ENCODE results near the gene BMP7. TPM values are rescaled to one million over a fixed set of nuclear protein-coding genes. Genes with fewer than 3 reads are reported as not detected.

Gene BMP7
- total RNA-seq, 2 experiments from 2014 or later, result not detected

GRCh38 chr20:57175397-57176010, 90.9 kb downstream of the BMP7 start:
- H3K4me1 Mint-ChIP-seq (ENCODE audit: low read depth), result no peaks in the 10 kb centered on the region
- Histone ChIP-seq H3K4me1 (ENCODE audit: insufficient read depth, low read length) (no peaks in the 10 kb centered on the region), H3K9me3 (ENCODE audit: control insufficient read depth in 1 of 2, insufficient read depth in 1 of 2, low read length in 2 of 2) (peaks cover 0 to 23% of the 10 kb centered on the region in 2 experiments), H3K4me3 (ENCODE audit: low read length) (no peak overlapping the region), H3K27ac (ENCODE audit: low read depth in 1 of 2, low read length in 2 of 2) (no peak overlapping the region), H3K27me3 (ENCODE audit: control insufficient read depth in 1 of 2, insufficient read depth in 2 of 2, low read length in 2 of 2) (peaks cover 2 to 5% of the 10 kb centered on the region in 2 experiments), H3K36me3 (ENCODE audit: insufficient read depth, low read length) (no peaks in the 10 kb centered on the region)
- intact Hi-C loops (cut with DNase I, micrococcal nuclease), result no loop called here
- DNase-seq (no peak), ATAC-seq (ENCODE audit: poor library complexity) (no peak)
- ChIA-PET POLR2A (no interaction called here), CTCF (no interaction called here)
- no peak overlapping the region for H3K27ac Mint-ChIP-seq
- H3K4me3 Mint-ChIP-seq, result no peak overlapping the region
- TF ChIP-seq CTCF (IDR thresholded peaks at IDR 0.05), result no peak
- H3K36me3 Mint-ChIP-seq (ENCODE audit: low read depth), result no peaks in the 10 kb centered on the region
- no peaks in the 10 kb centered on the region for H3K9me3 Mint-ChIP-seq
- peaks cover 43% of the 10 kb centered on the region for H3K27me3 Mint-ChIP-seq

GRCh38 chr20:57174737-57175136, 91.7 kb downstream of the BMP7 start:
- peaks cover 35% of the 10 kb centered on the region for H3K27me3 Mint-ChIP-seq

GRCh38 chr20:57173986-57174385, 92.5 kb downstream of the BMP7 start:
- POLR2A ChIA-PET, result no interaction called here
- Histone ChIP-seq H3K9me3 (ENCODE audit: control insufficient read depth in 1 of 2, insufficient read depth in 1 of 2, low read length in 2 of 2) (peaks cover 0 to 20% of the 10 kb centered on the region in 2 experiments), H3K4me3 (ENCODE audit: low read length) (no peak overlapping the region), H3K36me3 (ENCODE audit: insufficient read depth, low read length) (no peaks in the 10 kb centered on the region), H3K4me1 (ENCODE audit: insufficient read depth, low read length) (no peaks in the 10 kb centered on the region), H3K27ac (ENCODE audit: low read depth in 1 of 2, low read length in 2 of 2) (no peak overlapping the region), H3K27me3 (ENCODE audit: control insufficient read depth in 1 of 2, insufficient read depth in 2 of 2, low read length in 2 of 2) (peaks cover 1 to 2% of the 10 kb centered on the region in 2 experiments)
- ATAC-seq (ENCODE audit: poor library complexity), result no peak
- CTCF ChIA-PET, result no interaction called here
- no peaks in the 10 kb centered on the region for H3K9me3 Mint-ChIP-seq
- H3K27me3 Mint-ChIP-seq, result peaks cover 33% of the 10 kb centered on the region
- no peak for TF ChIP-seq CTCF (IDR thresholded peaks at IDR 0.05)
- intact Hi-C loops (cut with DNase I, micrococcal nuclease), result no loop called here
- no peaks in the 10 kb centered on the region for H3K4me1 Mint-ChIP-seq (ENCODE audit: low read depth)
- no peak for DNase-seq
- no peak overlapping the region for H3K4me3 Mint-ChIP-seq
- no peaks in the 10 kb centered on the region for H3K36me3 Mint-ChIP-seq (ENCODE audit: low read depth)
- no peak overlapping the region for H3K27ac Mint-ChIP-seq

More at GRCh38 chr20:57174737-57175136, 91.7 kb downstream of the BMP7 start:
- TF ChIP-seq CTCF (IDR thresholded peaks at IDR 0.05), result no peak
- Histone ChIP-seq H3K9me3 (ENCODE audit: control insufficient read depth in 1 of 2, insufficient read depth in 1 of 2, low read length in 2 of 2) (peaks cover 0 to 26% of the 10 kb centered on the region in 2 experiments), H3K4me1 (ENCODE audit: insufficient read depth, low read length) (no peaks in the 10 kb centered on the region), H3K27ac (ENCODE audit: low read depth in 1 of 2, low read length in 2 of 2) (no peak overlapping the region), H3K27me3 (ENCODE audit: control insufficient read depth in 1 of 2, insufficient read depth in 2 of 2, low read length in 2 of 2) (peaks cover 2 to 4% of the 10 kb centered on the region in 2 experiments), H3K4me3 (ENCODE audit: low read length) (no peak overlapping the region), H3K36me3 (ENCODE audit: insufficient read depth, low read length) (no peaks in the 10 kb centered on the region)
- Mint-ChIP-seq H3K36me3 (ENCODE audit: low read depth) (no peaks in the 10 kb centered on the region), H3K9me3 (no peaks in the 10 kb centered on the region), H3K27ac (no peak overlapping the region), H3K4me3 (no peak overlapping the region), H3K4me1 (ENCODE audit: low read depth) (no peaks in the 10 kb centered on the region)
- no peak for ATAC-seq (ENCODE audit: poor library complexity)
- intact Hi-C loops (cut with DNase I, micrococcal nuclease), result no loop called here
- ChIA-PET CTCF (no interaction called here), POLR2A (no interaction called here)
- no peak for DNase-seq

Measured in CD4-positive, alpha-beta T cell (primary cell).